SU-DHL-6 (cell line): ENCODE data around the gene PRR9.

Experiments used
- H2AFZ ChIP-seq: fragments of 200-600 bp; sonication (generic); 2 replicates; pipeline ENCODE4 v1.6.1; 2014; ENCODE audit warnings: low read depth, mild to moderate bottlenecking, moderate library complexity, mixed read lengths, antibody characterized with exemption, low read length; ENCODE audit not compliant: severe bottlenecking
- H3F3A ChIP-seq: fragments of 200-600 bp; shearing (Covaris generic); 2 replicates; pipeline ENCODE4 v1.6.0; 2016; ENCODE audit warnings: antibody characterized with exemption, mild to moderate bottlenecking; ENCODE audit not compliant: insufficient read depth
- H3K27ac ChIP-seq: fragments of 200-600 bp; sonication (generic); 2 replicates; pipeline ENCODE4 v1.5.1; 2016; ENCODE audit warnings: low read depth, mild to moderate bottlenecking, low read length, moderate library complexity, mixed read lengths
- H3K27me3 ChIP-seq: fragments of 200-600 bp; sonication (generic), shearing (Covaris generic); 2 replicates; pipeline ENCODE4 v1.6.0; 2014; ENCODE audit warnings: mild to moderate bottlenecking, low read length
- H3K36me3 ChIP-seq: fragments of 200-600 bp; sonication (generic); 2 replicates; pipeline ENCODE4 v1.6.1; 2014; ENCODE audit warnings: mild to moderate bottlenecking, low read length, mixed read lengths
- H3K4me2 ChIP-seq: fragments of 300-600, 200-600 bp; shearing (Covaris generic), sonication (generic); 2 replicates; pipeline ENCODE4 v1.6.0; 2014; ENCODE audit warnings: low read length, low read depth, mild to moderate bottlenecking; ENCODE audit not compliant: poor library complexity, severe bottlenecking
- H3K4me3 ChIP-seq: fragments of 200-600 bp; sonication (generic); 2 replicates; pipeline ENCODE4 v1.5.1; 2014; ENCODE audit warnings: antibody characterized with exemption, low read length, mild to moderate bottlenecking, mixed read lengths; ENCODE audit not compliant: insufficient read depth, poor library complexity, severe bottlenecking
- H3K79me2 ChIP-seq: fragments of 200-600 bp; sonication (generic); 2 replicates; pipeline ENCODE4 v1.6.1; 2014; ENCODE audit warnings: mild to moderate bottlenecking, low read length, moderate library complexity; ENCODE audit not compliant: insufficient read depth
- H3K9ac ChIP-seq: fragments of 200-600 bp; sonication (generic); 2 replicates; pipeline ENCODE4 v1.7.0; 2014; ENCODE audit warnings: mild to moderate bottlenecking, low read length
- H3K9me2 ChIP-seq: fragments of 200-600 bp; sonication (generic); replicated peaks from 2 replicates; pipeline ENCODE4 v1.6.1; 2014; ENCODE audit warnings: low read length; ENCODE audit not compliant: insufficient read depth
- H3K9me3 ChIP-seq: fragments of 200-600 bp; sonication (generic); 2 replicates; pipeline ENCODE4 v1.6.1; 2014; ENCODE audit warnings: low read length, mixed read lengths; ENCODE audit not compliant: insufficient read depth
- H4K20me1 ChIP-seq: fragments of 200-600 bp; sonication (generic); 2 replicates; pipeline ENCODE4 v1.6.1; 2014; ENCODE audit warnings: low read depth, mild to moderate bottlenecking, antibody characterized with exemption, low read length, moderate library complexity, mixed read lengths
- CTCF ChIP-seq: fragments of 200-600 bp; sonication (generic); IDR thresholded peaks from one replicate; pipeline ENCODE4 v1.5.1; 2017; ENCODE audit warnings: antibody characterized with exemption, mild to moderate bottlenecking, low read length, moderate library complexity; ENCODE audit not compliant: insufficient read depth, poor library complexity, severe bottlenecking
- EZH2phosphoT487 ChIP-seq: fragments of 200-600 bp; sonication (generic), shearing (Covaris generic); conservative IDR thresholded peaks from 2 replicates; pipeline ENCODE4 v1.6.1; 2018; ENCODE audit warnings: mild to moderate bottlenecking, antibody characterized with exemption, low read length, moderate library complexity, mixed read lengths

The PRR9 gene

GRCh38 chr1:153242160-153242559, 24.8 kb downstream of the PRR9 start:
- Histone ChIP-seq H3F3A (no peaks in the 10 kb centered on the region), H3K27ac (no peak overlapping the region), H3K27me3 (no peaks in the 10 kb centered on the region), H3K4me3 (no peak overlapping the region), H3K9me3 (no peaks in the 10 kb centered on the region), H3K9me2 (no peaks in the 10 kb centered on the region), H3K36me3 (no peaks in the 10 kb centered on the region), H3K9ac (no peak overlapping the region), H4K20me1 (no peaks in the 10 kb centered on the region), H3K79me2 (no peaks in the 10 kb centered on the region), H3K4me2 (no peak overlapping the region), H2AFZ (no peak overlapping the region)
- no peak for TF ChIP-seq CTCF
- no peak for TF ChIP-seq EZH2phosphoT487

GRCh38 chr1:153245466-153245865, 28.1 kb downstream of the PRR9 start:
- Histone ChIP-seq H3K9me3 (no peaks in the 10 kb centered on the region), H2AFZ (no peak overlapping the region), H4K20me1 (no peaks in the 10 kb centered on the region), H3K9me2 (no peaks in the 10 kb centered on the region), H3F3A (no peaks in the 10 kb centered on the region), H3K79me2 (no peaks in the 10 kb centered on the region), H3K27me3 (no peaks in the 10 kb centered on the region), H3K27ac (no peak overlapping the region), H3K4me2 (no peak overlapping the region), H3K9ac (no peak overlapping the region), H3K36me3 (no peaks in the 10 kb centered on the region), H3K4me3 (no peak overlapping the region)
- TF ChIP-seq EZH2phosphoT487 = no peak
- no peak for TF ChIP-seq CTCF

- Histone ChIP-seq H4K20me1 (no peaks in the 10 kb centered on the region), H3K79me2 (no peaks in the 10 kb centered on the region), H3K36me3 (no peaks in the 10 kb centered on the region), H3K4me3 (no peak overlapping the region), H3K27ac (no peak overlapping the region), H3K4me2 (no peak overlapping the region), H3K9ac (no peak overlapping the region), H3K9me2 (no peaks in the 10 kb centered on the region), H3F3A (no peaks in the 10 kb centered on the region), H3K9me3 (no peaks in the 10 kb centered on the region), H3K27me3 (no peaks in the 10 kb centered on the region), H2AFZ (no peak overlapping the region)
- no peak for TF ChIP-seq CTCF
- no peak for TF ChIP-seq EZH2phosphoT487
Observed at GRCh38 chr1:153246018-153246417, 28.6 kb downstream of the PRR9 start.
